WTC11 (cell line): Measurements from ENCODE around the gene MAP1LC3B. TPM values are rescaled to one million over a fixed set of nuclear protein-coding genes. Genes with fewer than 3 reads are reported as not detected.

ENCODE experiments used
- ATAC-seq: fragments of 200-7000 bp; cut with Tn5 transposase; 2 replicates; pipeline ENCODE4 v1.10.0; 2021; ENCODE audit warnings: mild to moderate bottlenecking, moderate library complexity
- CTCF ChIA-PET: fragments of 300-600 bp; sonication (Branson Sonifier 250); formaldehyde crosslinking; loops from one replicate; lab custom pipeline; 2021; ENCODE audit warnings: antibody characterized with exemption; lab: Charles Lee
- POLR2A ChIA-PET: fragments of 350-600 bp; sonication (Branson Sonifier 250); formaldehyde crosslinking; loops from one replicate; lab custom pipeline; 2021; ENCODE audit warnings: antibody characterized with exemption; lab: Charles Lee
- DNase-seq: peaks from one replicate; pipeline ENCODE4 v3.0.0; 2021; ENCODE audit warnings: low spot score
- H3K27ac Mint-ChIP-seq: 2 replicates; pipeline ENCODE4 v1.8.0; 2021; ENCODE audit warnings: mixed read lengths
- H3K27me3 Mint-ChIP-seq: 2 replicates; pipeline ENCODE4 v1.8.0; 2021; ENCODE audit warnings: low read depth, mild to moderate bottlenecking, moderate library complexity, mixed read lengths
- H3K36me3 Mint-ChIP-seq: 2 replicates; pipeline ENCODE4 v1.8.0; 2021; ENCODE audit warnings: mixed read lengths
- H3K4me1 Mint-ChIP-seq: 2 replicates; pipeline ENCODE4 v1.8.0; 2022; ENCODE audit warnings: mixed read lengths
- H3K4me3 Mint-ChIP-seq: 2 replicates; pipeline ENCODE4 v1.8.0; 2021; ENCODE audit warnings: mild to moderate bottlenecking, moderate library complexity, mixed read lengths
- H3K9me3 Mint-ChIP-seq: 2 replicates; pipeline ENCODE4 v1.8.0; 2021; ENCODE audit warnings: mixed read lengths
- AFF4 ChIP-seq: sonication (generic); formaldehyde crosslinking; IDR thresholded peaks from 2 replicates; pipeline ENCODE4 v1.8.1; 2023; ENCODE audit warnings: mild to moderate bottlenecking, missing genetic modification reagents, borderline replicate concordance
- ATF6 ChIP-seq: sonication (generic); formaldehyde crosslinking; IDR thresholded peaks from 2 replicates; pipeline ENCODE4 v1.8.1; 2023; ENCODE audit warnings: mild to moderate bottlenecking, missing genetic modification reagents
- CBFB ChIP-seq: sonication (generic); formaldehyde crosslinking; IDR thresholded peaks from 2 replicates; pipeline ENCODE4 v1.8.1; 2022; ENCODE audit warnings: mild to moderate bottlenecking, low read depth, missing genetic modification reagents
- CTCF ChIP-seq: fragments of 200-600 bp; IDR thresholded peaks from 2 replicates; pipeline ENCODE4 v1.8.0; 2022; ENCODE audit warnings: antibody characterized with exemption
- E2F1 ChIP-seq: sonication (generic); formaldehyde crosslinking; IDR thresholded peaks from 2 replicates; pipeline ENCODE4 v1.8.0; 2022; ENCODE audit warnings: mild to moderate bottlenecking, missing genetic modification reagents
- GABPB1 ChIP-seq: sonication (generic); formaldehyde crosslinking; IDR thresholded peaks from 2 replicates; pipeline ENCODE4 v1.8.1; 2023; ENCODE audit warnings: mild to moderate bottlenecking, missing genetic modification reagents
- GTF2I ChIP-seq: fragments of 250-450 bp; sonication (Bioruptor Pico); conservative IDR thresholded peaks from 2 replicates; pipeline ENCODE4 v1.4.0; 2021; ENCODE audit warnings: mild to moderate bottlenecking
- MLX ChIP-seq: sonication (generic); formaldehyde crosslinking; IDR thresholded peaks from 2 replicates; pipeline ENCODE4 v1.8.1; 2023; ENCODE audit warnings: mild to moderate bottlenecking, missing genetic modification reagents, moderate library complexity
- MXD4 ChIP-seq: fragments of 250-450 bp; sonication (Bioruptor Pico); IDR thresholded peaks from 2 replicates; pipeline ENCODE4 v1.8.0; 2021; ENCODE audit warnings: mild to moderate bottlenecking, moderate library complexity, borderline replicate concordance
- NR1H2 ChIP-seq: sonication (generic); formaldehyde crosslinking; IDR thresholded peaks from 2 replicates; pipeline ENCODE4 v1.9.0; 2021; ENCODE audit warnings: mild to moderate bottlenecking, moderate library complexity, missing genetic modification reagents
- RORB ChIP-seq: fragments of 250-450 bp; sonication (Bioruptor Pico); IDR thresholded peaks from 2 replicates; pipeline ENCODE4 v1.9.0; 2021; ENCODE audit warnings: mild to moderate bottlenecking
- TP53 ChIP-seq: sonication (generic); formaldehyde crosslinking; IDR thresholded peaks from 2 replicates; pipeline ENCODE4 v1.8.1; 2023; ENCODE audit warnings: mild to moderate bottlenecking, missing genetic modification reagents
- USF1 ChIP-seq: sonication (generic); formaldehyde crosslinking; IDR thresholded peaks from 2 replicates; pipeline ENCODE4 v1.8.0; 2022; ENCODE audit warnings: mild to moderate bottlenecking, missing genetic modification reagents
- USF2 ChIP-seq: sonication (generic); formaldehyde crosslinking; IDR thresholded peaks from 2 replicates; pipeline ENCODE4 v1.8.1; 2023; ENCODE audit warnings: mild to moderate bottlenecking, missing genetic modification reagents, moderate library complexity
- ZNF396 ChIP-seq: fragments of 250-450 bp; sonication (Bioruptor Pico); IDR thresholded peaks from 2 replicates; pipeline ENCODE4 v1.8.0; 2021; ENCODE audit warnings: mild to moderate bottlenecking, moderate library complexity, borderline replicate concordance
- total RNA-seq: library from RNA; stranded (reverse); gene quantifications from 3 replicates; pipeline ENCODE4 v1.2.3, GENCODE V29; 2021

Gene MAP1LC3B
- total RNA-seq, 1 experiment from 2014 or later = 46.9 TPM

GRCh38 chr16:87353613-87354012 is 38.5 kb upstream of the MAP1LC3B start:
- Mint-ChIP-seq H3K36me3 (peaks cover 7% of the 10 kb centered on the region), H3K4me1 (no peaks in the 10 kb centered on the region), H3K9me3 (no peaks in the 10 kb centered on the region), H3K27me3 (no peaks in the 10 kb centered on the region), H3K4me3 (no peak overlapping the region), H3K27ac (peak overlapping the region; percentile 45; the same call in 1 of the 2 replicates)
- ChIA-PET CTCF (no interaction called here), POLR2A (no interaction called here)
- ATAC-seq = no peak
- TF ChIP-seq E2F1 (CRISPR knock-in tag) (no peak), ATF6 (CRISPR knock-in tag) (no peak), USF2 (no peak)
- DNase-seq = no peak

GRCh38 chr16:87356491-87356853 is 35.7 kb upstream of the MAP1LC3B start:
- TF ChIP-seq MXD4 (CRISPR knock-in tag) (no peak), AFF4 (CRISPR knock-in tag) (no peak), ZNF396 (CRISPR knock-in tag) (no peak), NR1H2 (CRISPR knock-in tag) (no peak), MLX (CRISPR knock-in tag) (no peak), GABPB1 (CRISPR knock-in tag) (no peak), USF1 (CRISPR knock-in tag) (no peak), GTF2I (CRISPR knock-in tag) (no peak), CBFB (CRISPR knock-in tag) (no peak), USF2 (no peak), CTCF (no peak), RORB (CRISPR knock-in tag) (no peak), TP53 (CRISPR knock-in tag) (no peak)
- DNase-seq (no peak), ATAC-seq (no peak)
- Mint-ChIP-seq H3K4me3 (no peak overlapping the region), H3K36me3 (peaks cover 15% of the 10 kb centered on the region), H3K27me3 (no peaks in the 10 kb centered on the region), H3K9me3 (no peaks in the 10 kb centered on the region), H3K27ac (peak overlapping the region; percentile 68; the same call in 1 of the 2 replicates), H3K4me1 (no peaks in the 10 kb centered on the region)
- POLR2A ChIA-PET = interaction anchor here (0.7 kb wide), 1 partner anchor 17 kb away, joined by 6 read pairs; no protein-coding TSS in a partner anchor
- CTCF ChIA-PET = interaction anchor here (0.6 to 1.1 kb wide), 4 partner anchors 11 to 107 kb away, joined by 3 to 5 read pairs (median 4); no protein-coding TSS in a partner anchor
